ENCODE results near the gene POLR2E. TPM values are rescaled to one million over a fixed set of nuclear protein-coding genes. Genes with fewer than 3 reads are reported as not detected.

Gene POLR2E
- polyA plus RNA-seq, 1 donor from 2014 or later: 172 TPM

DNA sequence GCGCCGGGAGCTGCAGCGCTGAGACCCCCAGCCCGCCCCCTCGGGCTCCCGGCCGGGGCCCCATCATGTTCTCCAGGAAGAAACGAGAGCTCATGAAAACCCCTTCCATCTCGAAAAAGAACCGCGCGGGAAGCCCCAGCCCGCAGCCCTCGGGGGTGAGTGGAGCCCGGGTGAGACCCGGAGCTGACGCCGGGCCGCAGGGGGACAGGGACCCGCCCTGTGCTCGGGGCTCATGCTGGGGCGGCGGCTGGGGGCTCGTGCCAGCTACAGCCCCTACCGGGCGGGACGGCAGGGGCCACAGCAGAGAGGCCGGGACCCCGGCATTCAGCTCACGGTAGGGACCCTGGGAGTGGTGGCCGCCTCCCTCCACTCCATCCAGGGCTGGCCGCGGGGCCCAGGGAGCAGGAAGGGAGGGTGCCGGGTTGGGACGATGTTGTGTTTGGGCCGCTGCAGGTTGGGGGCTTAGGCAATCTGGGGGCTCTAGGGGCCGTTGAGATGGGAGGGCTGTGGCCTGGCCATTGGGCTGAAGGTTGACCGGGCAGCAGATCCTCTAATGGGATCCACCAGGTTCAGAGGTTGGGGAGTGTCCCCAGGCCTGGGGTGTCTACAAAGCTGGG, 27.7 kb downstream of the POLR2E start:
- Histone ChIP-seq H3K27me3 (ENCODE audit: insufficient read depth, low read depth, low read length) (peaks cover 51% of the 10 kb centered on the region), H3K4me3 (ENCODE audit: low read length) (no peak overlapping the region), H3K79me2 (replicated peaks; ENCODE audit: insufficient read depth, low read length) (no peaks in the 10 kb centered on the region), H3K36me3 (ENCODE audit: insufficient read depth, low read length) (no peaks in the 10 kb centered on the region), H3K4me2 (ENCODE audit: low read length) (no peak overlapping the region), H3K9me2 (ENCODE audit: insufficient read depth, low read length) (no peaks in the 10 kb centered on the region), H3K9ac (ENCODE audit: low read length) (no peak overlapping the region), H3F3A (ENCODE audit: insufficient read depth, low read length, poor library complexity, severe bottlenecking) (no peaks in the 10 kb centered on the region), H3K27ac (ENCODE audit: low read length) (no peak overlapping the region), H3K9me3 (ENCODE audit: low read length) (no peaks in the 10 kb centered on the region), H2AFZ (ENCODE audit: low read depth, low read length) (no peak overlapping the region), H4K20me1 (ENCODE audit: insufficient read depth) (no peaks in the 10 kb centered on the region)
- TF ChIP-seq, protein P1, sequence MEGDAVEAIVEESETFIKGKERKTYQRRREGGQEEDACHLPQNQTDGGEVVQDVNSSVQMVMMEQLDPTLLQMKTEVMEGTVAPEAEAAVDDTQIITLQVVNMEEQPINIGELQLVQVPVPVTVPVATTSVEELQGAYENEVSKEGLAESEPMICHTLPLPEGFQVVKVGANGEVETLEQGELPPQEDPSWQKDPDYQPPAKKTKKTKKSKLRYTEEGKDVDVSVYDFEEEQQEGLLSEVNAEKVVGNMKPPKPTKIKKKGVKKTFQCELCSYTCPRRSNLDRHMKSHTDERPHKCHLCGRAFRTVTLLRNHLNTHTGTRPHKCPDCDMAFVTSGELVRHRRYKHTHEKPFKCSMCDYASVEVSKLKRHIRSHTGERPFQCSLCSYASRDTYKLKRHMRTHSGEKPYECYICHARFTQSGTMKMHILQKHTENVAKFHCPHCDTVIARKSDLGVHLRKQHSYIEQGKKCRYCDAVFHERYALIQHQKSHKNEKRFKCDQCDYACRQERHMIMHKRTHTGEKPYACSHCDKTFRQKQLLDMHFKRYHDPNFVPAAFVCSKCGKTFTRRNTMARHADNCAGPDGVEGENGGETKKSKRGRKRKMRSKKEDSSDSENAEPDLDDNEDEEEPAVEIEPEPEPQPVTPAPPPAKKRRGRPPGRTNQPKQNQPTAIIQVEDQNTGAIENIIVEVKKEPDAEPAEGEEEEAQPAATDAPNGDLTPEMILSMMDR (IDR thresholded peaks at IDR 0.05; ENCODE audit: poor library complexity, severe bottlenecking): no peak
- TF ChIP-seq POLR2AphosphoS5 (IDR thresholded peaks at IDR 0.05) (no peak), EP300 (conservative IDR thresholded peaks at IDR 0.05; ENCODE audit: poor library complexity, severe bottlenecking) (no peak), RAD21 (conservative IDR thresholded peaks at IDR 0.05) (no peak), TAF1 (IDR thresholded peaks at IDR 0.05; ENCODE audit: low read depth) (no peak), SMC3 (conservative IDR thresholded peaks at IDR 0.05; ENCODE audit: poor library complexity) (no peak), EZH2 (IDR thresholded peaks at IDR 0.05; ENCODE audit: borderline replicate concordance, insufficient read depth, low read length, poor library complexity, severe bottlenecking) (no peak)

DNA sequence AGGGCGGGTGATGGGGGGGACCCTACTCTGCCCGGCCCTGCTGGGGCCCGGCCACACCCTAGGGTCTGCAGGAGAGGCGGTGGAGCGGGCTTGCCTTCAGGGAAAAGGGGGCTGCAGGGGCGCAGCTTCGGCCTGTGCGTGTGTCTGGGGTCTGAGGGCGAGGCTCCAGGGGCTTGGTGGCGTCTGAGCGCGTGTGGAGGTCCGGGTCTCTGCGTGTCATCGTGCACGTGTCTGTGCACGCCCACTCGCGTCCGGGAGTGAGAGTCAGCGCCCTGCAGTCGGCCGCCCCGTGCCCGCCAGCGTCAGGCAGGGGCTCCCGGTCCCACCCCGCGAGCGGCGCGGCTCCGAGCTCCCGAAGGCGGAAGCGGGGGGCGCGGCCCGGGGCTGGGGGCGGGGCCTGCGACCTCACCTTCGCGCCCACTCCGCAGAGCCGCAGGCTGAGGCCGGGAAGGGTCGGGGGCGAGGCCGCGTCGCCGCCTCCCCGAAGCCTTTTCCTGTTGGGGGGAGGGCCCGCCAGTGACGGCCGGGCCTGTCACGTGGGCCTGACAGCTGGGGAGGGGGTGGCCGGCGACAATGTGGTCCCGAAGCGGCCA, 28.3 kb downstream of the POLR2E start, which contains the start of gene ARHGAP45:
TSS of gene ARHGAP45 (plus strand) at position 420 of the 593 bp plus-strand sequence. CDS start 239 bp downstream, outside the sequence.
- H3K27me3 ChIP-seq (ENCODE audit: insufficient read depth, low read depth, low read length): peaks cover 45% of the 10 kb centered on the region
- TF ChIP-seq EZH2 (IDR thresholded peaks at IDR 0.05; ENCODE audit: borderline replicate concordance, insufficient read depth, low read length, poor library complexity, severe bottlenecking): no peak
- TF ChIP-seq TAF1 (IDR thresholded peaks at IDR 0.05; ENCODE audit: low read depth): no peak
- TF ChIP-seq RAD21 (conservative IDR thresholded peaks at IDR 0.05): no peak
- TF ChIP-seq MXI1 (conservative IDR thresholded peaks at IDR 0.05; ENCODE audit: poor library complexity, severe bottlenecking): no peak
- TF ChIP-seq POLR2AphosphoS5 (IDR thresholded peaks at IDR 0.05): no peak
- TF ChIP-seq, protein P2, sequence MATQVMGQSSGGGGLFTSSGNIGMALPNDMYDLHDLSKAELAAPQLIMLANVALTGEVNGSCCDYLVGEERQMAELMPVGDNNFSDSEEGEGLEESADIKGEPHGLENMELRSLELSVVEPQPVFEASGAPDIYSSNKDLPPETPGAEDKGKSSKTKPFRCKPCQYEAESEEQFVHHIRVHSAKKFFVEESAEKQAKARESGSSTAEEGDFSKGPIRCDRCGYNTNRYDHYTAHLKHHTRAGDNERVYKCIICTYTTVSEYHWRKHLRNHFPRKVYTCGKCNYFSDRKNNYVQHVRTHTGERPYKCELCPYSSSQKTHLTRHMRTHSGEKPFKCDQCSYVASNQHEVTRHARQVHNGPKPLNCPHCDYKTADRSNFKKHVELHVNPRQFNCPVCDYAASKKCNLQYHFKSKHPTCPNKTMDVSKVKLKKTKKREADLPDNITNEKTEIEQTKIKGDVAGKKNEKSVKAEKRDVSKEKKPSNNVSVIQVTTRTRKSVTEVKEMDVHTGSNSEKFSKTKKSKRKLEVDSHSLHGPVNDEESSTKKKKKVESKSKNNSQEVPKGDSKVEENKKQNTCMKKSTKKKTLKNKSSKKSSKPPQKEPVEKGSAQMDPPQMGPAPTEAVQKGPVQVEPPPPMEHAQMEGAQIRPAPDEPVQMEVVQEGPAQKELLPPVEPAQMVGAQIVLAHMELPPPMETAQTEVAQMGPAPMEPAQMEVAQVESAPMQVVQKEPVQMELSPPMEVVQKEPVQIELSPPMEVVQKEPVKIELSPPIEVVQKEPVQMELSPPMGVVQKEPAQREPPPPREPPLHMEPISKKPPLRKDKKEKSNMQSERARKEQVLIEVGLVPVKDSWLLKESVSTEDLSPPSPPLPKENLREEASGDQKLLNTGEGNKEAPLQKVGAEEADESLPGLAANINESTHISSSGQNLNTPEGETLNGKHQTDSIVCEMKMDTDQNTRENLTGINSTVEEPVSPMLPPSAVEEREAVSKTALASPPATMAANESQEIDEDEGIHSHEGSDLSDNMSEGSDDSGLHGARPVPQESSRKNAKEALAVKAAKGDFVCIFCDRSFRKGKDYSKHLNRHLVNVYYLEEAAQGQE (IDR thresholded peaks at IDR 0.05; ENCODE audit: borderline replicate concordance): no peak
- TF ChIP-seq, protein P1 (IDR thresholded peaks at IDR 0.05; ENCODE audit: poor library complexity, severe bottlenecking): no peak
- TF ChIP-seq SMC3 (conservative IDR thresholded peaks at IDR 0.05; ENCODE audit: poor library complexity): no peak
- no peak for TF ChIP-seq EP300 (conservative IDR thresholded peaks at IDR 0.05; ENCODE audit: poor library complexity, severe bottlenecking)
- no peak within 1 kb of the TSS for H3K9ac ChIP-seq (ENCODE audit: low read length)
- H3K4me2 ChIP-seq (ENCODE audit: low read length): no peak within 1 kb of the TSS
- no peak within 1 kb of the TSS for H3K4me3 ChIP-seq (ENCODE audit: low read length)
- no peaks in the 10 kb centered on the region for H3K9me2 ChIP-seq (ENCODE audit: insufficient read depth, low read length)
- no peaks in the 10 kb centered on the region for H4K20me1 ChIP-seq (ENCODE audit: insufficient read depth)
- no peak within 1 kb of the TSS for H3K27ac ChIP-seq (ENCODE audit: low read length)
- H3K36me3 ChIP-seq (ENCODE audit: insufficient read depth, low read length): no peaks in the 10 kb centered on the region
- H3K9me3 ChIP-seq (ENCODE audit: low read length): no peaks in the 10 kb centered on the region
- H3F3A ChIP-seq (ENCODE audit: insufficient read depth, low read length, poor library complexity, severe bottlenecking): no peaks in the 10 kb centered on the region
- H3K79me2 ChIP-seq (replicated peaks; ENCODE audit: insufficient read depth, low read length): no peaks in the 10 kb centered on the region
- H2AFZ ChIP-seq (ENCODE audit: low read depth, low read length): no peak within 1 kb of the TSS
